GM23338 (cell line): Measurements from ENCODE around the gene CCDC181.

Experiments
- CREB1 ChIP-seq: fragments of 250-450 bp; sonication (Bioruptor Pico); IDR thresholded peaks from 2 replicates; pipeline ENCODE4 v1.5.0; 2020; ENCODE audit warnings: low read depth, mild to moderate bottlenecking, moderate library complexity
- EZH2 ChIP-seq: fragments of 200-600 bp; sonication (generic); IDR thresholded peaks from one replicate; pipeline ENCODE4 v1.8.0; 2017; ENCODE audit warnings: antibody characterized with exemption, mild to moderate bottlenecking, low read depth; ENCODE audit not compliant: unreplicated experiment
- TF ChIP-seq, protein P1 (sequence below), 2 experiments: fragments of 200-600 bp in 1 of 2; sonication (generic) in 1 of 2; conservative IDR thresholded peaks; 2 replicates each; pipeline versions ENCODE4 v1.5.1 to v1.6.1; 2016 to 2017; ENCODE audit warnings: antibody characterized with exemption in 2 of 2, low read depth in 2 of 2, mild to moderate bottlenecking in 2 of 2, moderate library complexity in 1 of 2

DNA sequence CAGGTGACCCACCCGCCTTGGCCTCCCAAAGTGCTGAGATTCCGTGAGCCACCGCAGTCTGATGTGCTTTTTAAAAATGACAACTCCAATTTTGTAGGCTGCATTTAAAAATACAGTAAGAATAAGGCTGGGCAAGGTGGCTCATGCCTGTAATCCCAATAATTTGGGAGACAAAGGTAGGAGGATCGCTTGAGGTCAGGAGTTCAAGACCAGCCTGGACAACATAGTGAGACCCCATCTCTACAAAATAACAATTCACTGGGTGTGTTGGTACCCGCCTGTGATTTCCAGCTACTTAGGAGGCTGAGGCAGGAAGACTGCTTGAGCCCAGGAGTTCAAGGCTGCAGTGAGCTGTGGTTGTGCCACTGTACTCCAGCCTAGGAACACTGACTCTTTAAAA lies 35.1 kb upstream of the CCDC181 start:
- no peak for TF ChIP-seq EZH2
- TF ChIP-seq, protein P1, sequence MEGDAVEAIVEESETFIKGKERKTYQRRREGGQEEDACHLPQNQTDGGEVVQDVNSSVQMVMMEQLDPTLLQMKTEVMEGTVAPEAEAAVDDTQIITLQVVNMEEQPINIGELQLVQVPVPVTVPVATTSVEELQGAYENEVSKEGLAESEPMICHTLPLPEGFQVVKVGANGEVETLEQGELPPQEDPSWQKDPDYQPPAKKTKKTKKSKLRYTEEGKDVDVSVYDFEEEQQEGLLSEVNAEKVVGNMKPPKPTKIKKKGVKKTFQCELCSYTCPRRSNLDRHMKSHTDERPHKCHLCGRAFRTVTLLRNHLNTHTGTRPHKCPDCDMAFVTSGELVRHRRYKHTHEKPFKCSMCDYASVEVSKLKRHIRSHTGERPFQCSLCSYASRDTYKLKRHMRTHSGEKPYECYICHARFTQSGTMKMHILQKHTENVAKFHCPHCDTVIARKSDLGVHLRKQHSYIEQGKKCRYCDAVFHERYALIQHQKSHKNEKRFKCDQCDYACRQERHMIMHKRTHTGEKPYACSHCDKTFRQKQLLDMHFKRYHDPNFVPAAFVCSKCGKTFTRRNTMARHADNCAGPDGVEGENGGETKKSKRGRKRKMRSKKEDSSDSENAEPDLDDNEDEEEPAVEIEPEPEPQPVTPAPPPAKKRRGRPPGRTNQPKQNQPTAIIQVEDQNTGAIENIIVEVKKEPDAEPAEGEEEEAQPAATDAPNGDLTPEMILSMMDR (conservative IDR thresholded peaks at IDR 0.05; ENCODE audit: low read depth in 2 of 2) = no peak
- TF ChIP-seq CREB1 (CRISPR knock-in tag) = no peak
